NCI-H2081 treated with DMSO at 0.1 percent for 48 hours (cell line): Measurements from ENCODE around the gene GNB1L.
A peak's percentile ranks its signal among the peaks of the same experiment; 100 is the strongest.
"Not testable (repeated sequence)": the region's sequence is repeated elsewhere in the genome, so short reads cannot be mapped to it uniquely, and the experiment has no call there.

Experiments
- DNase-seq: peaks from one replicate; lab custom pipeline; 2025; lab: John Stamatoyannopoulos, UW

GNB1L gene

DNA sequence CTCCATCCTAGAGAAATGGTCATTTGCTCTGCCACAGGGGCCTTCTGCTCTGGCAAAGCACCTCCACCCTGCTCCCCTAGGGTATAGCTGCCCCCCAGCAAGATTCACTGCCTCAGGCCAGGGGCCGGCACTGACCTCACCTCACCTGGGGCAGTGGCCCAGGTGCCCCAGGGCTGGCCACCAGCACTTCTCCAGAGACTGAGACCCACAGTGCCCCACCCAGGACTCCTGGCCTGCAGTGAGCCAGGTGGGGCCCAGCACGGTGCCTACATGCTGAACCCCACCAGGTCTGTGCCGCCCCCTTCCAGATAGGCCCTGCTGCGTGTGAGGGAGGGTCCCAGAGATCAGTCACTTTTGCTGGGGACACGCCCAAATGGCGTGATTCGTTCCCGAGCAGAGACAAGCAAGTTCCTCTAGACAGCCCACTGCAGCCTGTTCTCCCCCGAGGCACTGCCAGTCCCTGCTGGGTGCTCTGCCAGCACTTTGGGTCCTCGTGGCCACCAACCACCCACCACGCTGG, 10.8 kb downstream of the GNB1L start:
- no peak for DNase-seq

GRCh38 chr22:19843107-19843856, 11.4 kb downstream of the GNB1L start:
- DNase-seq = peak; percentile 19

DNA sequence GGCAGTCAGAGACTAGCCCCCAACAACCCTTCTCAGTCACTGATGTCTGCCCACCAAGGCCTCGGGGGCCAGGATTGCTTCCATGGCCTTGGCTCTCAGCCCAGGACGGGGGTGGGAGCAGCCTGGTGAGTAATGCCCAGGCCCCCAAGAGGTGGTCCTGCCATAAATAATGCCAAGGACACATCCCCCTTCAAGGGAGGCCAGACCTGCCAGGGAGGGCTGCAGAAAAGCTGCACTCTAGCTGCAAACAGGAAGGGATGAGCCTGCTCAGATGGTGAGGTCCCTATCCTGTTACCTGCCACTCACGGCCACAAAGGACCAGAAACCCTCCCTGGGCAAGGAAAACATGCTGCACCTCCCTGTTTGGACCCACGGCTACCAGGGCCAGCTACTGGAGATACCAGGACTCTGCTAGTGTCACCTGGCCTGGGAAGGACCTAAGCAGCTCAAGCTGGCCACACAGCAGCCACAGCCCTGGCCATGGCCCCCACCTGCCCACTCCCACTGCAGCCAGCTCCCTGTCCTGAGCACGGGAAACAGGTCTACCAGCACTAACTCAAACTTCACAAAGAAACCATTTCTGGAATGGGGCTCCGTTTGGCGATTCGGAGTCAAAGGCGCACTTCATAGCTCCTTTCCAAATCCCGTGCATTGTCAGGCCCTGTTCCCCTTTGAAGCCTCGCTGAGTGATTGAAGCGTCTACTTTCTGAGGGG, 12.1 kb downstream of the GNB1L start:
- no peak for DNase-seq

GRCh38 chr22:19841641-19842392, 12.9 kb downstream of the GNB1L start:
- no peak for DNase-seq

- no peak for DNase-seq
Measured at GRCh38 chr22:19840955-19841640, 13.6 kb downstream of the GNB1L start.

DNA sequence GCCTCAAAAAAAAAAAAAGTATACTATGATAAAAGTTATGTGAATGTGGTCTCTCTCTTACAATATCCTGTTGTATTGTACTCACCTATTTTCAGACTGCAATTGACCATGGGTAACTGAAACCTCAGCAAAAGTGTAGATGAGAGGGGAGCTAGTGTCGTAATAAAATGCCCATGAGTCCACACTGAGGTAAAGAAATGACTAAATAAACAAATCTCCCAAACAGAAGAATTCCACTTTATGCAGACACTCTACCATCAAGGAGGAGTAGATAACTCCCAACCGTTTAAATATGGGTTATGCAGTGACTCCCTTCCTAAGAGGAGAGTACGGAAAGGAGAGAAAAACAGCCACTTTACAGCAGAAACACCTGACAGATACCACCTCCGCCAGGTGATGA, 14.6 kb downstream of the GNB1L start:
- DNase-seq = no peak

DNA sequence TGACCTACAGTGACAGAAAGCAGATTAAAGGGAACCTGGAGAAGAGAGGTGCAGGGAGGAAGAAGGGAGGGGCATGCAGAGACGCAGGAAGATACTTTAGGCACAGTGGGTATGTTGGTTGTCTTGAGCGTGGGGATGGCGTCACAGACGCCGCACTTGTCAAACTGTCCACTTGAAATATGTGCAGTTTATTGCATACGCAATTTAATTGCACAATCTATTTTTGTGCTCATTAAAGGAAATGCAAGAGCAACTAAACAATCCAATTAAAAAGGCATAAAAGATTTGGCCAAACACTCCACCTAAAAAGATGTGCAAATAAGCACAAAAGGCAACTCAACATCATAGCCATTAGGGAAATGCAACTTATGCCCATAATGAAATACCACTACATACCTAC, 16.8 kb downstream of the GNB1L start:
- DNase-seq = no peak

DNA sequence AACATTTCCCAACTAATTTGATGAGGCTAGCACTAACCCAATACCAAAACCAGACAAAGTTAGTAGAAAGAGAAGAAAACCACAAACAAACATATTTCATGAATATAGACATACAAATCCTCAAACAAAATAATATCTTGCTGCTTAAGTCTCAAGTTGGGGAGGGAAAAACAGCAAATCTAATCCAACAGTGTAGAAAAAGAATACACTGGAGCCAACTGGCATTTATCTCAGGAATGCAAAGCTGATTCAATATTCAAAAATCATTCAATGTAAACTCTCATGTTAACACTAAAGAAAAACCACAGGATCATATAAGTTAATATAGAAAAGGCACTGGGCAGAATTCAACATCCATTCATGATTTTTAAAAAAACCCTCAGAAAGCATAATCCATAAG, 18.2 kb downstream of the GNB1L start:
- DNase-seq = no peak

DNA sequence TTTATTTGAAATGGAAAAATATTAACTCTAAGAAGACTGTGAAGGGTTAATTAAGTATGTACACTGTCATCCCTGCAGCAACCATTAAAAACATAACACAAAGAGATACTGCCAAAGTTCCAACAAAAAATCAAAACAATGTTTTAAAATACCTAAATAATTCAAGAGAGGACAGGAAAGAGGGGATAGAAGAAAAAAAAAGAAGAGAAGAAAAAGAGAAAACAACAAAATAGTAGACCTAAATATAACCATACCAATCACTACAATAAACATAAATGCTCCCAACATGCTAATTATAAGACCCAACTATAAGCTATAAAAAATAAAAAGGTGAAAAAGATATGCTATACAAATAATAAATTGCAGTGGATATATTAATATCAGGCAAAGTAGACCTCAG, 20.1 kb downstream of the GNB1L start:
- no peak for DNase-seq

- not testable (repeated sequence) for DNase-seq
Measured at GRCh38 chr22:19833327-19833726, 21.3 kb downstream of the GNB1L start.

GRCh38 chr22:19832476-19833108, 22.1 kb downstream of the GNB1L start:
- no peak for DNase-seq

DNA sequence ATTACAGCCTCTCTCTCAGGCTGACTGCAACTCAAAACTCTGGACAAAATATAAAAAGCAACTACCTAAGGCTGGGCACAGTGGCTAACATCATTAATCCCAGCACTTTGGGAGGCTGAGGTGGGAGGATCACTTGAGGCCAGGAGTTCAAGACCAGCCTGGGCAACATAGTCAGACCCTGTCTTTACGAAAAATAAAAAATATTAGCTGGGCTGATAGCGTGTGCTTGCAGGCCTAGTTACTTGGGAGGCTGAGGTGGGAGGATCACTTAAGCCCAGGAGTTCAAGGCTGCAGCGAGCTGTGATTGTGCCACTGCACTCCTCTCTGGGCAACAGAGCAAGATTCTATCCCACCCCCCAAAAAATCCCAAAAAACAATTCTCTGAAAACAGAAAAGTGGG, 22.7 kb downstream of the GNB1L start:
- not testable (repeated sequence) for DNase-seq

- no peak for DNase-seq
Measured at GRCh38 chr22:19831016-19831415, 23.7 kb downstream of the GNB1L start.

GRCh38 chr22:19828035-19828401, 26.7 kb downstream of the GNB1L start:
- DNase-seq = no peak

DNA sequence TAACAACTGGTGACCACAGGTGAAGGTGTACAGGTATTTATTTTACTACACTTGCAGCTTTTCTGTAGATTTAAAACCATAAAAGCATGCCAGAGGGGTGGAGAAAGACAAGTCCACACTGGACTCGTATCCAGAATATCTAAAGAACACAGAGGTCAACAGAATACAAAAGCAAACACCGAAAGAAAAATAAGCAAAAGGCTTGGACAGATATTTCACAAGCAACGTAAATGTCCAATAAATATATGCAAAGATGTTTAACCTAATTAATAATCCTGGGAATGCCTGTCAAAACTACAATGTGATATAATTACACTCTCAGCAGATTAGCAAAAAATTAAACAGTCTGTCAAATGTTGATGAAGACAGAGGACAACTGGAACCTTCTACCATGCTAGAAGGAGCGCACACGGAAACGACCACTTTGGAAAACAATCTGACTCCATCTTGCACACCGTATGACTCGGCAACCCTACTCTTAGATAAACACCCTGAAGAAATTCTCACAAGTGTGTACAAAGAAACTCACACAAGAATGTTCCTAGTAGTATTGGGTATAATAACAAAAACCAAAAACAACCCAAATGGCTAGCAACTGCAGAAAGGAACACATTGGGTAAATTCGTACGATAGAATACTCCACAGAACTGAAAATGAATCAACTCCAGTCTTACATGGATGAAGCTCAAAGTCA, 27.2 kb downstream of the GNB1L start:
- no peak for DNase-seq

DNA sequence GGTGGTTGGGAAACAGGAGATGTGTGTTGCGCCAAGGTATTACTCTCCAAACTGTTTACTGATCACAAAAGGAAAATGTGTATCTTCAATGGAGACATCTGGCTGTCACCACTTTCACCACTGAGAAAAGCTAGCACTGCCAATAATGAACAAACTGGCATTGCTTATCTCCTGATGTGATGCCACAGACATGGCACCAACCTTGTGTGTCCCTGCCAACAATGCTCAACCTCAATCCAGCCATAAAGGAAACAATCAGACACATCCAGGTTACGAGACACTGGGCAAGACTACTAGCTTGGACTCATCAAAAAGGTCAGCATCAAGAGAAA, 28.1 kb downstream of the GNB1L start:
- no peak for DNase-seq

DNA sequence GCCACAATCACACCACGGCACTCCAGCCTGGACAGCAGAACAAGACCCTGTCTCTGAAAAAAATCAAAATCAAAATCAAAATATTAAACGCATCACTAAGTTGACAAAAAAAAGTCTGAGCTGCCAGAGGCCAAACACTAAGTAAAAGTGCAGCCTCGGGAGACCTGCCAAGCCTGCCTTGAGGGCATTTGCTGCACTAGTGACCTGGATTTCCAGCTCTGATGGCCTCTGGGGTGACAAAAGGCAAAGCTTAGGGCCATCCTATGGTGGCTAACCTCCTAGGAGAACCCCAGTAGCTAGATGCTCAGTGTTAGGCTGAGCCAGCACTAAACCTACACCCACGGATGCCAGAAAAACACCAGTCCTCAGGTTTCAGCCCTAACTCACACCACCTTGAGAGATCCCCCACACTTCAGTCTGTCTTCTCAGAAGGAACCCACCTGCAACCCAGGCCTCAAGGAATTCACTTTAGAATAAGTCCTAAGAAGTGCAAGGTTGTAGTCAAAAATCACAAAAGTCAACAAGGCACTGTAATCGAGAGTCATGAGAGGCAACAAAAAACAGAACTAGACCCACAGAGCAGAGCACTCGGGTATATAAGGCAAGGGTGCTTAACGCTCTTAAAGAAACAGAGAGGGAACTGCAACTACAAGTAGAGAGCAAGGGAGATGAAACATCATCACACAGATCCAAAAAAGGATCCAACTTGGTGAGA, 28.6 kb downstream of the GNB1L start:
- no peak for DNase-seq

GRCh38 chr22:19824926-19825339, 29.7 kb downstream of the GNB1L start:
- DNase-seq = no peak

DNA sequence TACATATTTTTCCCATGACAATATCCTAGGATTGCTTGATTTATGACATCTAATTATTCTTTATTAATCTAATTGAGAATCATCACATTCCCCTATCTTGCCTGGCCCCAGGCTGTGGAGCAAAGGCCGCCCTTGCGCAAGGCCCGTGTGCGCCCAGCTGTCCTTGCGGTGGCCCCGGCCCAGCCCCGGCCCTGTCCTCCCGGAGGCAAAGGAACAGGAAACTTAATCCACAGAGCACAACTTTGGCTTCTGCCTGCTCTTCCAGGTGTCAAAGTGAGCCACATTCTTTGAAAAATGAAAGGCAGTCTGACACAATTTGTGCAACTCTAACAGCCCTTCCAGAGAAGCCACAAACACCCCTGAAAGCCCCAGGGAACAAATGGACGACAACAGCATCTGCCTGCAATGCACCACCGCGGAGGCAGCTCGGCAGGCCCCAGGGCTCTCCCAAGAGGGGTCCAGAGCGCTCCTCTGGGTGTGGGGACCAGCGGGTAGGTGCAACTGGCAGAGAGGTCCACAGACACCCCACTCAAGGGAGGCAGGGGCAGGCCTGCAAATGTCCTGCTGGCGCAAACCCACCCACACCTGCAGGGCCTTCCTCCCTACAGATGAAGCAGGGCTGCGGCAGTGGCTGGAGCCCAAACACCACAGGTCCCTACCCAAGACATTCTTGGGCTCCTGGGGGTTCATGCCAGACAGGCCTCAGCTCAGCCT, 30.3 kb downstream of the GNB1L start:
- no peak for DNase-seq

- DNase-seq = no peak
Measured at GRCh38 chr22:19823902-19824211, 30.8 kb downstream of the GNB1L start.
